DMS79 (cell line): ENCODE measurements around the gene FBXW11.

Experiments
- DNase-seq: peaks from one replicate; lab custom pipeline; 2025; lab: John Stamatoyannopoulos, UW

Gene FBXW11

DNA sequence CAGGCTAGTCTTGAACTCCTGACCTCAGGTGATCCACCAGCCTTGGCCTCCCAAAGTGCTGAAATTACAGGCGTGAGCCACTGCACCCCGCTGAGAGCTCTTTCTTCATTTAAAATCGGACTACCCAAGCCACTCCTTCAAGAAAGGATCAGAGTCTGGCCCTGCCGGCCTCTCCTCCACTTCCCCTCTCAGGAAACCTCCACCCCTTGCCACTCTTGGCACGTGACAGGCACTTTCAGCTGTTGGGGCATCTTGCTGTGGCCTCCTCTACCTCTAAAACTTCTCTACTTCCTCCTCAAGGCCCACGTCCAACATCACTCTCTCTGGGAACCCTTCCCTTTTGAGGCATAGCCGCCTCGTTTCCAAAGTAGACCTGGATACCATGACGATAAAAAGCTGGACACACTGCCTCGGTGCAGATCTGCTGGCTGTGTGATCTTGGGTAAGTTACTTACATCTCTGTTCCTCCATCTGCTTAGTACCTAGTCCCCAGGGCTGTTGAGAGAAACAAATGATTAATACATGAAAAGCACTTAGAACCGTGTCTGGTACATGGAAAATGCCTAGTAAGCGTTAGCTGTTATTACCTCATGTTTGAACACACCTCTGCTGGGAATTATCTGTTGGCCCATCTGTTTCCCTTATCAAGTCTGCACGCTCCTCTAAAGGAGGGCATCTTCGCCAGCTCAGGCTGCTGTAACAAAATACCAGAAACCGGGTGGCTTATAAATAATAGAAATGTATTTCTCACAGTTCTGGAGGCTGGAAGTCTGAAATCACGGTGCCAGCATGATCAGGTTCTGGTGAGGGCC, 165.5 kb downstream of the FBXW11 start:
- DNase-seq, result no peak

- no peak for DNase-seq
Measured at GRCh38 chr5:171840066-171840465, 166.4 kb downstream of the FBXW11 start.

DNA sequence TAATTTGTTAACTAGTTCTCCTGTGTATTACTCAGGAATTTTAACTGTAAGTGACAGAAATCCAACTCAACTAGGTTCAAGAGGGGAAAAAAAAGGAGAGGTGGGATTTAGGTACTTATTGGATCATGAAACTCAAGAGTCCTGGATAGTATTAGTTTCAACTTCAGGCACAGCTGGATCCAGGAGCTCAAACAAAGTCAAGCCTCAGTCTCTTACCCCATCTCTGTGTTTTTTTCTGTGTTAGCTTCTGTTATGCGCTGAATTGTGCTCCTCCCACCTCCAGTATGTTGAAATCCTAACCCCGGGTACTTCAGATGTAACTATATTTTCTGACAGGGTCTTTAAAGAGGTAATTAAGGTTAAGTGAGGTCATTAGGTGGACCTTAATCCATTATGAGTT, 167.3 kb downstream of the FBXW11 start:
- no peak for DNase-seq

DNA sequence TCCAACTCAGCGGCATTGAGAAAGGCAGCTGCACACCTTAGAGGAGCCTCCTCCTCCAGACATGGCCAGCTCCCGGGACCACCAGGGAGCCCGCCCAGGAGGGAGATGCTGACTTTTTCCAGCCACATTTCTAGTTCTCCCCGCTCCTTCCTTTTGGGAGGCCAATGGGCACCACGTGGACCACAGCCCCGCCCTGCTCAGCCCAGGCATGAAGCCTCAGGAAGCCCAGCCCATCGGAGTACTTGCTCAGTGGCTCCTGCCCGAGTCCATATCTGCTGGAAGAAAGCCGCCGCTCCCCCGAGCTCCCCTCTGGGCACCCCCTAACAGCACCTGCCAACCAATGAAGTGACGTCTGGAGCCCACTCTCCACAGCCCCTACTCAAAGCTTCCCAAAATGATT, 168.4 kb downstream of the FBXW11 start:
- DNase-seq, result no peak

- no peak for DNase-seq
Measured at GRCh38 chr5:171837522-171837921, 168.9 kb downstream of the FBXW11 start.

DNA sequence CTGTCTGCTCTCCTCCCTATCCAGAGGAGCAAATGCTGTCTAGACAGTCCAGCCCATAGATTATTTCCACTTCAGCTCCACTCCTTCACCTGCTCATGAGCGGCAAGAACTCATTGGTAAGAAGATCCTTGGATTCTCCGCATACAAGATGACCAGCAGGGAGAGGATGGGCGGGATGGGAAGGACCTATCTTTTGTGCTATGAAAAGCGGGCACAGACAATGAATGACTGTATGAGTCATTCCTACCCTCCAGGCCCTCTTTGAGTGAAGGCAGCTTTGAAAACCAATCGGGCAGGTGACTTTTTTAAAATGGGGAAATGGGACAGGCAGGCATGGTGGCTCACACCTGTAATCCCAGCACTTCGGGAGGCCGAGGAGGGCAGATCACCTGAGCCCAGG, 171.4 kb downstream of the FBXW11 start:
- DNase-seq, result no peak

DNA sequence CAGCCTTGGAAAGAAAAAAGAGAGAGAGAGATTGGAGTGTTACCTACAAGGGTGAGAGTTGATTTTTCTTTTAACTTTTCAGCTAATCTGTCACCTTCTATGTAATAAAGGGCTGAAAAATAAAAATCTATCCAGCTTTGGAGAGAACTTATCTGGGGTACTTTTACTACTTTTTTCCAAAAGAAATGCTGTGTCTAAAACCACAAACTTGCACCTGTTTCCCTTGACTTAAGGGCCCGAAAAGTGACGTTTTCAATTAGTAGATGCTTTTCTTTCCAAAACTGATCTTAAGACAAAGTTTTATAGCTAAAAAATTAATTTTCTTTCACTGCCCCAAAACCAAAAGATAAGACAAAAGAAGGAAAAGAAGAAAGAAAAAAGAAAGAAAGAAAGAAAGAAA, 172.0 kb downstream of the FBXW11 start:
- DNase-seq, result no peak

DNA sequence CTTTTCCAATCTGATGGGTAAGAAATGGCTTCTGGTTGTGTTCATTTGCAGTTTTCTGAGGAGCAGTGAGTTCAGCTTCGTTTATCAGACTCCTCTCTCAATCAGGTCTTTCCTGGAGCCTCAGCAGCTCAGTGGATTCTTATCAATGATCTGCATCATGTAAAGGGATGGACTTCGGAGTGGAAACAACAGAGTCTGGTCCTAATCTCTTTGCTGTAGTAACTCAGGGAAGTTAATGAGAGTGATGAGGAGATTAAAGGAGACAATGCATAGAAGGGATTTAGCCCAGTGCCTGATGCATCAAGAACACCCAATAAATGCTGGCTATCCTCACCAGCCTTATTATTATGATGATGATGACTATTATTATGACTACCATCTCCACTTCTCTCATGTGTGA, 173.7 kb downstream of the FBXW11 start:
- no peak for DNase-seq

DNA sequence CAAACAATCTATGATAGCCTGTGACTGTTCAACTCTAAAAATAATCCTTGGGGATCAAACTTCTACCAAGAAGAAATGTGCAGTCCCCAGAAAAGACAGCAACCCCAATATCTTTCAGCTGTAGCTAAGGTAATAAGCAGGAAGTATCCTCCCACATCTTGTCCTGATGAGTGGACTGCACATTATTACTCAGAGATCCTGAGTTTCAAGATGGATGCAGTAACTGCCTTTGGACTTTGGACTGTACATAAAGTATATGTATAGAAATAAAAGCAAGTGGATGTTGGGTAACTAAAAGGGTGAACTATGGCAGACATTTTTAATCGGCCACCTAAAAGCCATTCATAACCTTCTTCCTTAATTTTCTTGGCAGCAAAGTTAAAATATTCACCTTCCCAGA, 175.8 kb downstream of the FBXW11 start:
- no peak for DNase-seq

- DNase-seq, result no peak
Measured at GRCh38 chr5:171827162-171827561, 179.3 kb downstream of the FBXW11 start.

DNA sequence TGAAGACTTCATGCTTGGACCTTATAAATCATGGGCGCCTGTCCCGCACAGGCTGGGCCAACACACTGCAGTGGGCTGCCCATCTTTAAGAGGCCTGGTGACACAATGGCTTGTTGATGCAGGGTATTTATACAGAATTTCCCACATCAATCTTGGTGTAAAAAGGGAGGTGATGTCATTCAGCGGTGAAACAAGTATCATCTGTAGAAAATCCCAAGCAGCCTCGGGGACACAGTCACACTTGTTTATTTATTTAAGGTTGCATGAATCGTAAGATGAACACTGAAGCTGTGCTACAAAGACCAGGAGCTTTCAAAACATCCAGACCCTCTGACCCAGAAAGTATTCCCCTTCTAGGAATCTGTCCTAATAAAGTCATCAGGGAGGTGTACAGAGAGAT, 180.3 kb downstream of the FBXW11 start:
- no peak for DNase-seq

DNA sequence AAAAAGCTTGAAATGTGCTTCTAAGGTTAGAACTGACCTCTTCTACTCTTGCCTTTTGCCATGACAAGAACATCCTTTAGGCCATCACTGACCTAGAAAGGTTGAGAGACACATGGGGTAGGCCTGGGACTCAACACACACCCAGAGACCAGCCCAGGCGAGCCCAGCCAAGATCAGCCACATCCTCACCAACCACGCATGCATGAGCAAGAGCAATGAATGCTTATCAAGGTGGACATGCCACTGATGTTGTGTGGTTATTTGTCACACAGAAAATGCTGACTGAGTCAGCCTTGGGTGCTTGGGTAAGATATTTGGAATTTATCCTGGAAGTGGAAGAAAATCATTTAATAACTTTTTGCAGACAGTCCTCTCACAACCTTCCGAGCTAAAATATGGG, 181.4 kb downstream of the FBXW11 start:
- DNase-seq, result no peak

- no peak for DNase-seq
Measured at GRCh38 chr5:171823269-171823668, 183.2 kb downstream of the FBXW11 start.

- DNase-seq, result no peak
Measured at GRCh38 chr5:171821286-171821685, 185.2 kb downstream of the FBXW11 start.

- no peak for DNase-seq
Measured at GRCh38 chr5:171820561-171820960, 185.9 kb downstream of the FBXW11 start.

DNA sequence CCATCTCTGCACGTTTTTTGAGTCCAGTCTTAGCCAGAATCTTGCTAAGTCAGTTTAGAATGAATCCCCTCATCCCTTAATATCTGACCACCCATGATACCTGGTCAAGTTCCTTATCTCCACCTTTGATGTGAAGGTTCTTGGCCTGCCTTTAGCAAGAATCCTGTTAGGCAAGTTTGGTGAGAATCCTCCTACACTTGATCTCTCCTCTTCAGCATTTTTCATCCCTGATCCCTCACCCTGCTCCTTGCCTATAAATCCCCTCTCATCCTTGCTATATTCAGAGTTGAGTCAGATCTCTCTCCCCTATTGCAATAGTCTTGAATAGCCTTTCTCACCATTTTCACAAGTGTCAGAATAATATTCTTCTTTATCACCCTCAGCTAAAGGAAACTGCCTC, 189.8 kb downstream of the FBXW11 start:
- no peak for DNase-seq

DNA sequence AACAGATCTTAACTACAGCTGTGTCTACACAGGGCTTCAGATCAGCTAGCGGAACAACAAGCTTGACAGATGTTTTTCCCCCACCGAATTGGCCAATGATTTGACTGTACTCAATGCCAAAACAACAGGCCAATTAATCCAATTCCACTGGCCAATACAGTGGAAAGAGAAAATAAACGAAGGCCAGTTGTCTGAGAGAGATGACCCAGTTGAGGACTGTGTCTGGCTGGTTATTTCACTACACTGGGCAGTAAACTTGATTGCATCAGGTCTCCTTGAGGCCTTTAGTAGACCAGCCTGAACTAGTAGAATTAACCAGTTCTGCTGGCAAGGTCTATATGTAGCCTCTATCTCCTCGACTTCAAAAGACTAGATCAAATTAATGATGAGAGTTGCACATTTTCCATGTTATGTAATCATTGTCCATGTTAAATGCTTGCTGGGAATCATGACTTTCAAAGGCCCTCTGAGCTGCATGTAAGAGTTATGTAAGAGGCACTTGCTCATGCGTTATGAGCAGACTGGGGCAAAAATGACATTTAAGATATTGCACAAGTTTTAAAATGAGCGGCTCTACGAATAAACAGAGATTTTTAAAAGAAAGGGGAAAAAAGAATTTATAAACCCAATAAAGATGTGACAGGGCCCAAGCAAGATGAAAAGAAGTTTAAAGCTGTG, 192.5 kb downstream of the FBXW11 start:
- no peak for DNase-seq

DNA sequence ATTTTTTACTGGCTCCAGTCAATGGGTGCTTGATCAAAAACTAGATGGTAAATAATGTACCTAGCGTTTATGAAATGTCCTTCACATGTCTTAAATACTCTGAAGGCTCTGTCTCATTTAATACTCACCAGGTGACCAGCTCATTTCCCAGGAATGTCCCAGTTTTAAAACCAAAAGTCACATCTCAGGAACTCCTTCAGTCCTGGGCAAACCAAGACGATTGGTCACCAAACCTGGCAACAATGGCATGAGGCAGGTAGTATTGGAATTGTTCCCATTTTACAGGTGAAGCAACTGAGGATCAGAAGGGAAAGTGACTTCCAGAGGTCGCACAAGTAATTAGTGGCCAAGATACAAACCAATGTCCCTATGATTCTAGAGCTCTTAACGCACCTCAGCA, 193.2 kb downstream of the FBXW11 start:
- DNase-seq, result no peak
